Measurements from ENCODE around the gene NIPSNAP3A. TPM values are rescaled to one million over a fixed set of nuclear protein-coding genes. Genes with fewer than 3 reads are reported as not detected.

Gene NIPSNAP3A
- 18.7 and 24.6 TPM in 2 replicates for total RNA-seq

GRCh38 chr9:104747565-104748358, at the start of gene NIPSNAP3A:
TSS of gene NIPSNAP3A (plus strand) at chr9:104747683. CDS start at chr9:104747793, 110 bp downstream.

Other genes with a start within 250 kb of the NIPSNAP3A start
- gene OR13F1, start 243.4 kb upstream of the NIPSNAP3A start, total RNA-seq, result not detected in 2 replicates
- gene OR13C4, start 220.5 kb upstream of the NIPSNAP3A start, total RNA-seq, result not detected in 2 replicates
- not detected in 2 replicates for gene OR13C3, start 210.8 kb upstream of the NIPSNAP3A start, total RNA-seq
- gene OR13C8, start 178.5 kb upstream of the NIPSNAP3A start, total RNA-seq, result not detected in 2 replicates
- not detected in 2 replicates for gene OR13C5, start 148.3 kb upstream of the NIPSNAP3A start, total RNA-seq
- gene OR13C2, start 142.1 kb upstream of the NIPSNAP3A start, total RNA-seq, result not detected in 2 replicates
- gene OR13C9, start 129.5 kb upstream of the NIPSNAP3A start, total RNA-seq, result not detected in 2 replicates
- not detected in 2 replicates for gene OR13D1, start 53.2 kb upstream of the NIPSNAP3A start, total RNA-seq
- 0.35 and 0.37 TPM in 2 replicates for gene NIPSNAP3B, start 16.4 kb downstream of the NIPSNAP3A start, total RNA-seq
- 5.2 and 5.3 TPM in 2 replicates for gene ABCA1, start 180.5 kb downstream of the NIPSNAP3A start, total RNA-seq

All from airway epithelial cell (primary cell).